Endothelial cell of umbilical vein (primary cell): Measurements from ENCODE around the gene KCTD19. TPM values are rescaled to one million over a fixed set of nuclear protein-coding genes. Genes with fewer than 3 reads are reported as not detected.

Experiments used
- BruUV-seq: library from RNA; stranded (reverse); fragments of 400-500 nt; replicated peaks from 2 replicates; lab custom pipeline; 2021; lab: Mats Ljungman, UMichigan
- CTCF ChIA-PET: fragments of 300-600, 350-600 bp; sonication (Branson Sonifier 250); formaldehyde crosslinking; loops from one replicate; lab custom pipeline; 2021; ENCODE audit warnings: antibody characterized with exemption, inconsistent platforms; lab: Charles Lee
- POLR2A ChIA-PET: fragments of 300-600, 350-600 bp; sonication (Branson Sonifier 250); formaldehyde crosslinking; loops from one replicate; lab custom pipeline; 2021; ENCODE audit warnings: antibody characterized with exemption, inconsistent platforms; lab: Charles Lee
- DNase-seq: peaks from one replicate; pipeline ENCODE4 v3.0.0-alpha.2; 2011; ENCODE audit warnings: low read depth, low spot score
- FAIRE-seq: peaks from 2 replicates; lab custom pipeline; 2011; peaks lifted over from hg19 to GRCh38; lab: Jason Lieb, UNC
- H2AFZ ChIP-seq: 2 replicates; pipeline ENCODE4 v1.6.0; 2012; ENCODE audit warnings: low read depth, low read length, control low read depth, inconsistent platforms
- H3K27ac ChIP-seq: 2 replicates; pipeline ENCODE4 v1.5.1; 2011; ENCODE audit warnings: low read depth, mild to moderate bottlenecking, control low read depth, low read length, moderate library complexity; ENCODE audit not compliant: insufficient read depth
- H3K27me3 ChIP-seq, 2 experiments: 2 replicates each; pipeline versions ENCODE4 v1.6.0 to v1.6.1; 2011; ENCODE audit warnings: low read length in 2 of 2, mixed read lengths in 1 of 2; ENCODE audit not compliant: control insufficient read depth in 2 of 2, insufficient read depth in 2 of 2
- H3K36me3 ChIP-seq, 2 experiments: 2 replicates in 1 of 2; 3 replicates in 1 of 2; pipeline ENCODE4 v1.5.1; 2011; ENCODE audit warnings: low read length in 2 of 2, mild to moderate bottlenecking in 1 of 2, moderate library complexity in 1 of 2; ENCODE audit not compliant: control insufficient read depth in 2 of 2, insufficient read depth in 2 of 2; ENCODE audit errors: extremely low read depth in 1 of 2
- H3K4me1 ChIP-seq: 3 replicates; pipeline ENCODE4 v1.5.1; 2011; ENCODE audit warnings: mild to moderate bottlenecking, low read length; ENCODE audit not compliant: control insufficient read depth, insufficient read depth; ENCODE audit errors: extremely low read depth
- H3K4me2 ChIP-seq: 2 replicates; pipeline ENCODE4 v1.6.1; 2011; ENCODE audit warnings: low read length, control low read depth, mixed read lengths; ENCODE audit not compliant: insufficient read depth
- H3K4me3 ChIP-seq, 3 experiments: fragments of 200-600 bp in 1 of 3; sonication (generic), shearing (Covaris generic) in 1 of 3; replicated peaks in 1 of 3; 2 replicates each; pipeline ENCODE4 v1.5.1; 2011 to 2016; ENCODE audit warnings: control low read depth in 3 of 3, low read length in 3 of 3, mild to moderate bottlenecking in 2 of 3, inconsistent platforms in 1 of 3, low read depth in 1 of 3, moderate library complexity in 1 of 3; ENCODE audit not compliant: insufficient read depth in 1 of 3
- H3K79me2 ChIP-seq: 2 replicates; pipeline ENCODE4 v1.6.0; 2012; ENCODE audit warnings: low read length, inconsistent platforms; ENCODE audit not compliant: control insufficient read depth, insufficient read depth
- H3K9ac ChIP-seq: replicated peaks from 2 replicates; pipeline ENCODE3; 2011; ENCODE audit warnings: low read length, control low read depth; ENCODE audit not compliant: insufficient read depth; ENCODE audit errors: extremely low read depth
- H3K9me1 ChIP-seq: replicated peaks from 3 replicates; pipeline ENCODE4 v1.6.0; 2011; ENCODE audit warnings: mild to moderate bottlenecking, low read length; ENCODE audit not compliant: control insufficient read depth, insufficient read depth; ENCODE audit errors: extremely low read depth
- H3K9me3 ChIP-seq: replicated peaks from 2 replicates; pipeline ENCODE4 v1.5.1; 2012; ENCODE audit warnings: low read length, inconsistent platforms; ENCODE audit not compliant: control insufficient read depth, insufficient read depth
- H4K20me1 ChIP-seq: replicated peaks from 2 replicates; pipeline ENCODE3; 2011; ENCODE audit warnings: mild to moderate bottlenecking, low read length; ENCODE audit not compliant: control insufficient read depth, insufficient read depth; ENCODE audit errors: extremely low read depth
- EZH2 ChIP-seq: IDR thresholded peaks from 2 replicates; pipeline ENCODE4 v1.6.1; 2012; ENCODE audit warnings: borderline replicate concordance, low read depth, mild to moderate bottlenecking, moderate library complexity, low read length, inconsistent platforms; ENCODE audit not compliant: severe bottlenecking
- FOS ChIP-seq: IDR thresholded peaks from 2 replicates; pipeline ENCODE4 v1.6.1; 2011; ENCODE audit warnings: mild to moderate bottlenecking, low read length, moderate library complexity, borderline replicate concordance; ENCODE audit not compliant: insufficient read depth
- GATA2 ChIP-seq: IDR thresholded peaks from 2 replicates; pipeline ENCODE4 v1.7.0; 2011; ENCODE audit warnings: low read depth, mild to moderate bottlenecking, moderate library complexity, mixed read lengths, low read length; ENCODE audit not compliant: insufficient read length, insufficient read depth
- JUN ChIP-seq: IDR thresholded peaks from 2 replicates; pipeline ENCODE4 v1.6.1; 2011; ENCODE audit warnings: borderline replicate concordance, low read depth; ENCODE audit not compliant: insufficient read length, insufficient read depth
- MYC ChIP-seq: IDR thresholded peaks from one replicate; pipeline ENCODE4 v1.6.1; 2011; ENCODE audit warnings: mild to moderate bottlenecking, low read depth, low read length
- POLR2A ChIP-seq: IDR thresholded peaks from 2 replicates; pipeline ENCODE4 v1.6.1; 2012; ENCODE audit warnings: low read depth, mild to moderate bottlenecking, control low read depth, low read length
- POLR2AphosphoS5 ChIP-seq: IDR thresholded peaks from 2 replicates; pipeline ENCODE4 v1.6.1; 2012; ENCODE audit warnings: low read depth, mild to moderate bottlenecking, control low read depth, low read length, moderate library complexity; ENCODE audit not compliant: insufficient read depth
- dilution Hi-C: fragments of 300-500 bp; cut with MboI; formaldehyde crosslinking; loops from one replicate; pipeline ENCODE4 v1.15.0; 2019; ENCODE audit warnings: low sequenced_read_pairs; ENCODE audit not compliant: extremely low pct_ligation_motif_present
- intact Hi-C: fragments of 100-400 bp; cut with micrococcal nuclease; formaldehyde crosslinking; loops from one replicate; pipeline ENCODE4 v1.10.0; 2022
- polyA plus RNA-seq, 4 experiments: library from polyadenylated mRNA; depleted of rRNA in 3 of 4; stranded (reverse) in 3 of 4; unstranded in 1 of 4; fragments of >200 nt; gene quantifications; 2 replicates each; pipeline versions ENCODE4 v1.2.1 to v1.2.3, GENCODE V29; 2011 to 2012; ENCODE audit warnings: missing spikeins in 1 of 4
- total RNA-seq: library from RNA; stranded (reverse); gene quantifications from 2 replicates; pipeline ENCODE4 v1.2.3, GENCODE V29; 2021
- TF ChIP-seq, protein P1 (sequence below): IDR thresholded peaks from 2 replicates; pipeline ENCODE4 v1.6.1; 2011; ENCODE audit not compliant: insufficient read depth, insufficient read length
- TF ChIP-seq, protein P2 (sequence below), 2 donors: IDR thresholded peaks; 1 replicate in 1 of 2; 2 replicates in 1 of 2; pipeline ENCODE4 v1.5.1; 2011; ENCODE audit warnings: low read length in 2 of 2, mild to moderate bottlenecking in 2 of 2, moderate library complexity in 2 of 2, control low read depth in 1 of 2, inconsistent platforms in 1 of 2, low read depth in 1 of 2; ENCODE audit not compliant: insufficient read depth in 1 of 2; ENCODE audit errors: extremely low read depth in 1 of 2

The KCTD19 gene
- total and polyA plus RNA-seq, 2 donors (not counting 3 experiments of a cell fraction or from before 2014, with no cell fraction given): 0.21 to 0.44 TPM

GRCh38 chr16:67341250-67341649, 14.7 kb upstream of the KCTD19 start:
- DNase-seq: no peak
- TF ChIP-seq EZH2 (no peak), POLR2AphosphoS5 (no peak), JUN (no peak), GATA2 (no peak), MYC (no peak), FOS (no peak), POLR2A (no peak)
- TF ChIP-seq, protein P1, sequence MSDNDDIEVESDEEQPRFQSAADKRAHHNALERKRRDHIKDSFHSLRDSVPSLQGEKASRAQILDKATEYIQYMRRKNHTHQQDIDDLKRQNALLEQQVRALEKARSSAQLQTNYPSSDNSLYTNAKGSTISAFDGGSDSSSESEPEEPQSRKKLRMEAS: no peak
- TF ChIP-seq, protein P2, sequence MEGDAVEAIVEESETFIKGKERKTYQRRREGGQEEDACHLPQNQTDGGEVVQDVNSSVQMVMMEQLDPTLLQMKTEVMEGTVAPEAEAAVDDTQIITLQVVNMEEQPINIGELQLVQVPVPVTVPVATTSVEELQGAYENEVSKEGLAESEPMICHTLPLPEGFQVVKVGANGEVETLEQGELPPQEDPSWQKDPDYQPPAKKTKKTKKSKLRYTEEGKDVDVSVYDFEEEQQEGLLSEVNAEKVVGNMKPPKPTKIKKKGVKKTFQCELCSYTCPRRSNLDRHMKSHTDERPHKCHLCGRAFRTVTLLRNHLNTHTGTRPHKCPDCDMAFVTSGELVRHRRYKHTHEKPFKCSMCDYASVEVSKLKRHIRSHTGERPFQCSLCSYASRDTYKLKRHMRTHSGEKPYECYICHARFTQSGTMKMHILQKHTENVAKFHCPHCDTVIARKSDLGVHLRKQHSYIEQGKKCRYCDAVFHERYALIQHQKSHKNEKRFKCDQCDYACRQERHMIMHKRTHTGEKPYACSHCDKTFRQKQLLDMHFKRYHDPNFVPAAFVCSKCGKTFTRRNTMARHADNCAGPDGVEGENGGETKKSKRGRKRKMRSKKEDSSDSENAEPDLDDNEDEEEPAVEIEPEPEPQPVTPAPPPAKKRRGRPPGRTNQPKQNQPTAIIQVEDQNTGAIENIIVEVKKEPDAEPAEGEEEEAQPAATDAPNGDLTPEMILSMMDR (IDR thresholded peaks at IDR 0.05; ENCODE audit: extremely low read depth in 1 of 2, insufficient read depth in 1 of 2, low read depth in 1 of 2, low read length in 2 of 2): no peak
- H3K79me2 ChIP-seq: no peaks in the 10 kb centered on the region
- intact Hi-C loops (no loop called here), dilution Hi-C loops (no loop called here)
- BruUV-seq: no TSS peak
- no peaks in the 10 kb centered on the region for H3K27me3 ChIP-seq
- peaks cover 10% of the 10 kb centered on the region for H3K4me1 ChIP-seq
- ChIA-PET CTCF (no interaction called here), POLR2A (no interaction called here)
- no peak overlapping the region for H3K4me3 ChIP-seq
- no peaks in the 10 kb centered on the region for H3K36me3 ChIP-seq
- H4K20me1 ChIP-seq: no peaks in the 10 kb centered on the region
- no peaks in the 10 kb centered on the region for H3K9me1 ChIP-seq
- no peak overlapping the region for H2AFZ ChIP-seq
- H3K9me3 ChIP-seq: no peaks in the 10 kb centered on the region
- no peak overlapping the region for H3K4me2 ChIP-seq
- H3K9ac ChIP-seq: no peak overlapping the region
- H3K27ac ChIP-seq: no peak overlapping the region
- FAIRE-seq: no peak
